Keratinocyte (primary cell): Measurements from ENCODE around the gene TTYH1.

Experiments
- EZH2 ChIP-seq: IDR thresholded peaks from one replicate; pipeline ENCODE4 v1.6.1; 2012; ENCODE audit warnings: inconsistent platforms, mild to moderate bottlenecking, low read length, moderate library complexity
- TF ChIP-seq, protein P1 (sequence below), 3 experiments: IDR thresholded peaks in 1 of 3; conservative IDR thresholded peaks in 1 of 3; optimal IDR thresholded peaks in 1 of 3; 2 replicates in 2 of 3; 3 replicates in 1 of 3; pipeline versions ENCODE3 to v1.5.1; 2011; ENCODE audit warnings: low read length in 3 of 3, mild to moderate bottlenecking in 3 of 3, moderate library complexity in 2 of 3, control low read depth in 1 of 3, inconsistent platforms in 1 of 3; ENCODE audit not compliant: insufficient read depth in 2 of 3; ENCODE audit errors: extremely low read depth in 1 of 3

DNA sequence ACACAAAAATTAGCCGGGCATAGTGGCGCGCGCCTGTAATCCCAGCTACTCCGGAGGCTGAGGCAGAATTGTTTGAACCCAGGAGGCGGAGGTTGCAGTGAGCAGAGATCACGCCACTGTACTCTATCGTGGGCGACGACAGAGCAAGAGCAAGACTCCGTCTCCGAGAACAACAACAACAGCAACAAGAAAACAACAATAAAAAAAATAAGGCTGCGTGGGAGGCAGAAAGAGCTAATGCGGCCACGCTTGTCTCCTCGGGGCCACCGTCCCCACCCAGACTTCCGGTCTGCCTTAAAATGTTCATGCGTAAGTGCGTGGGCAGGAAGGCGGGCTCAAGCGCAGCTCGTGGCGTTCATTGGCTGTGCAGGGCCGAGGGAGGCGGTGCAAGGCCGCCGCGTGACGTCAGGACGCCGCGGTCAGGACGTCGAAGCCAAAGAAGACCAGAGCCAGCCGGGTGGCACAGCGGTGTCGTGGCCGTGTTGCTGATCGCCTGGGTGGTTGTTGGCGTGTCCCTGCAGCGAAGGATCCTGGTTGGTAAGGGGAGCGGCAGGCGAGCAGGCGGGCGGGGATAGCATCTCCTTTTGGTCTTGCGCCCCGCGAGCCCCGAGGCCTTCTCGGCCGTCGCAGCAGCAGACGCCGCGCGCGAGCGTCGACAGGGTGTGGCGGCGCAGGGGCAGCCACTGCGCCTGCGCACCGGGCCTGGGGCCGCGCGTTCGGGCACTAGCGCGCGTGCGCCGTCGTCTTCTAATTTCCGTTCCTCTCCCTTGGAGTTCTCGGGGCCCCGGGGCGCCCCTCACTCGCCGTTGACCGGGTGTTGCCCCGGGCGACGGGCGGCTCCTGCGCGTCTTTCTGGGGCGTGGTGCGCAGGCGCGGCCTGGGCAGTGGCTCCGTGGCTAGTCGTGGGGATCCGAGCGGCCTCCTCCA is 33.8 kb downstream of the TTYH1 start, which contains the start of gene LENG8:
- TF ChIP-seq, protein P1, sequence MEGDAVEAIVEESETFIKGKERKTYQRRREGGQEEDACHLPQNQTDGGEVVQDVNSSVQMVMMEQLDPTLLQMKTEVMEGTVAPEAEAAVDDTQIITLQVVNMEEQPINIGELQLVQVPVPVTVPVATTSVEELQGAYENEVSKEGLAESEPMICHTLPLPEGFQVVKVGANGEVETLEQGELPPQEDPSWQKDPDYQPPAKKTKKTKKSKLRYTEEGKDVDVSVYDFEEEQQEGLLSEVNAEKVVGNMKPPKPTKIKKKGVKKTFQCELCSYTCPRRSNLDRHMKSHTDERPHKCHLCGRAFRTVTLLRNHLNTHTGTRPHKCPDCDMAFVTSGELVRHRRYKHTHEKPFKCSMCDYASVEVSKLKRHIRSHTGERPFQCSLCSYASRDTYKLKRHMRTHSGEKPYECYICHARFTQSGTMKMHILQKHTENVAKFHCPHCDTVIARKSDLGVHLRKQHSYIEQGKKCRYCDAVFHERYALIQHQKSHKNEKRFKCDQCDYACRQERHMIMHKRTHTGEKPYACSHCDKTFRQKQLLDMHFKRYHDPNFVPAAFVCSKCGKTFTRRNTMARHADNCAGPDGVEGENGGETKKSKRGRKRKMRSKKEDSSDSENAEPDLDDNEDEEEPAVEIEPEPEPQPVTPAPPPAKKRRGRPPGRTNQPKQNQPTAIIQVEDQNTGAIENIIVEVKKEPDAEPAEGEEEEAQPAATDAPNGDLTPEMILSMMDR (optimal IDR thresholded peaks at IDR 0.05 in 1 of 3, IDR thresholded peaks at IDR 0.05 in 1 of 3, conservative IDR thresholded peaks at IDR 0.05 in 1 of 3; ENCODE audit: extremely low read depth in 1 of 3, insufficient read depth in 2 of 3, low read length in 3 of 3) = no peak
- no peak for TF ChIP-seq EZH2
